GM23248 (cell line): ENCODE measurements around the gene KRTAP12-2. TPM values are rescaled to one million over a fixed set of nuclear protein-coding genes. Genes with fewer than 3 reads are reported as not detected.

Experiments
- DNase-seq: peaks from one replicate; pipeline ENCODE4 v3.0.0-alpha.2; 2015
- H2AFZ ChIP-seq: fragments of 200-600 bp; sonication (generic); 2 replicates; pipeline ENCODE4 v1.6.1; 2016; ENCODE audit warnings: antibody characterized with exemption
- H3F3A ChIP-seq: fragments of 200-600 bp; sonication (generic); 2 replicates; pipeline ENCODE4 v1.6.1; 2016; ENCODE audit warnings: mild to moderate bottlenecking, antibody characterized with exemption, mixed run types; ENCODE audit not compliant: insufficient read depth
- H3K27ac ChIP-seq: fragments of 200-600 bp; sonication (generic); 2 replicates; pipeline ENCODE4 v1.5.1; 2016; ENCODE audit warnings: mild to moderate bottlenecking
- H3K27me3 ChIP-seq: fragments of 200-600 bp; sonication (generic); replicated peaks from 2 replicates; pipeline ENCODE4 v1.6.1; 2016; ENCODE audit warnings: mild to moderate bottlenecking; ENCODE audit not compliant: insufficient read depth
- H3K36me3 ChIP-seq: fragments of 200-600 bp; sonication (generic); 2 replicates; pipeline ENCODE4 v1.6.1; 2016; ENCODE audit warnings: low read depth, mild to moderate bottlenecking
- H3K4me1 ChIP-seq: fragments of 200-600 bp; sonication (generic); 2 replicates; pipeline ENCODE4 v1.6.1; 2016; ENCODE audit warnings: mild to moderate bottlenecking; ENCODE audit not compliant: insufficient read depth
- H3K4me2 ChIP-seq: fragments of 200-600 bp; sonication (generic); one replicate; pipeline ENCODE4 v1.6.1; 2016; ENCODE audit warnings: mild to moderate bottlenecking; ENCODE audit not compliant: unreplicated experiment
- H3K4me3 ChIP-seq: fragments of 200-600 bp; sonication (generic); 2 replicates; pipeline ENCODE4 v1.5.1; 2016; ENCODE audit warnings: mild to moderate bottlenecking
- H3K79me2 ChIP-seq: fragments of 200-600 bp; sonication (generic); 2 replicates; pipeline ENCODE4 v1.6.1; 2016; ENCODE audit warnings: mild to moderate bottlenecking; ENCODE audit not compliant: insufficient read depth
- H3K9ac ChIP-seq: fragments of 200-600 bp; sonication (generic); 2 replicates; pipeline ENCODE4 v1.6.1; 2016; ENCODE audit warnings: mild to moderate bottlenecking
- H3K9me2 ChIP-seq: fragments of 200-600 bp; sonication (generic); 2 replicates; pipeline ENCODE4 v1.6.1; 2016; ENCODE audit warnings: mixed run types, mild to moderate bottlenecking, moderate library complexity; ENCODE audit not compliant: insufficient read depth
- H3K9me3 ChIP-seq: fragments of 200-600 bp; sonication (generic); one replicate; pipeline ENCODE4 v1.6.1; 2017; ENCODE audit warnings: low read depth
- H4K20me1 ChIP-seq: fragments of 200-600 bp; sonication (generic); 2 replicates; pipeline ENCODE4 v1.6.0; 2016; ENCODE audit not compliant: insufficient read depth
- EZH2 ChIP-seq: fragments of 200-600 bp; sonication (generic); IDR thresholded peaks from 2 replicates; pipeline ENCODE4 v1.6.1; 2018; ENCODE audit warnings: antibody characterized with exemption, mild to moderate bottlenecking; ENCODE audit not compliant: insufficient read depth, poor library complexity, severe bottlenecking
- EZH2phosphoT487 ChIP-seq: fragments of 200-600 bp; sonication (generic); IDR thresholded peaks from 2 replicates; pipeline ENCODE4 v1.6.1; 2018; ENCODE audit warnings: antibody characterized with exemption, moderate library complexity, mild to moderate bottlenecking, low read depth; ENCODE audit not compliant: insufficient read depth
- WGBS, 2 experiments: methylation state at CpG; one replicate each; pipeline ENCODE4 v1.1.6; 2015 to 2017; ENCODE audit warnings: low lambda C conversion rate in 2 of 2, low coverage in 1 of 2; ENCODE audit errors: missing lambda C conversion rate in 2 of 2; 5-methylcytosine and 5-hydroxymethylcytosine counted together
- in situ Hi-C: fragments of 300-500 bp; cut with MboI; formaldehyde crosslinking; loops from 2 replicates; pipeline ENCODE4 v1.15.0; 2020
- polyA plus RNA-seq: library from polyadenylated mRNA; unstranded; fragments of >200 nt; fragmentation: Nextera tagmentation; extraction: Ambion mirVana; gene quantifications from 2 replicates; pipeline ENCODE4 v1.2.1, GENCODE V29; 2016
- total RNA-seq: library from RNA; depleted of rRNA; stranded (reverse); fragments of >200 nt; shearing (Covaris generic); gene quantifications from 2 replicates; pipeline ENCODE4 v1.2.3, GENCODE V29; 2014; rRNA removed

KRTAP12-2 gene
- total RNA-seq (not detected in 2 replicates), polyA plus RNA-seq (not detected in 2 replicates)

DNA sequence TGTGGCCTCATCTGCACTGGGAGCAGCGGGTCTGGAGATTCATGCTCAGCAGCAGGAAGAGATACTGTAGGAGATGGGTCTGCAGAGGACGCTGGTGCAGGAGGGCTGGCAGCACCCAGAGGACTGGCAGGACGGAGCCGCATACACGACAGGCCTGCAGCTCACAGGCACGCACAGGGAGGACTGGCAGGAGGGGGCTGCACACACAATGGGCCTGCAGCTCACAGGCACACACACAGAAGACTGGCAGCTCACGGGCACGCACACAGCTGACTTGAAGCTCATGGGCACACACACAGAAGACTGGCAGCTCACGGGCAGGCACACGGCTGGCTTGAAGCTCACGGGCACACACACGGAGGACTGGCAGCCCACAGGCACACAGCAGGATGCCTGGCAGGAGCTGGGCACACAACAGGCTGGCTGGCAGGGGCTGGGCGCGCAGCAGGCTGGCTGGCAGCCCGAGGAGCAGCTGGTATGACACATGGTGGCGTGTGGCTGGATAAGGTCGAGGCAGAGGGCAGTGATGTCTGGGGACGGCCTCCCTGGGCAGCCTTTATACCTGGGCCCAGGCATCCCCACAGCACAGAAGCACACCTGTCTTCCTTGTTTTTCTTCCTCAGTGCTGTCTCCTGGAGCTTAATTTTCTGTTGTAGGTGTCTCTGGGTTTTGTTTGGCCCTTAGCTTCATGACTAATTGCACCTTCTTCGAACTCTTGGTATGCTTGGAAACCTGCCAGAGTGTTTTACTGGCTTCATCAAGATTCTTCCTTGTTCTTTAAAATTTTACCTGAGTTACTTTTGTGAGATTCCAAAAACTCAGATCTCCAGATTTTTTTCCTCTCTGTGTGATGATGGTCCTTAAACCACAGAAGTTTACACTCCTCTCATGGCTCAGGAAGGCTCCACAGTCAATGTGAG, at the start of gene KRTAP12-2:
KRTAP12-2 (minus strand) TSS at position 527 of the 920 bp plus-strand sequence; CDS start at position 486, 41 bp downstream.
- H3K4me3 ChIP-seq, result no peak within 1 kb of the TSS
- WGBS, 2 experiments, result 34 to 38% methylated on average over 19 of the region's 19 CpGs
- no peaks in the 10 kb centered on the region for H3K79me2 ChIP-seq
- TF ChIP-seq EZH2, result no peak
- no peak for TF ChIP-seq EZH2phosphoT487
- no peaks in the 10 kb centered on the region for H3K36me3 ChIP-seq
- DNase-seq, result no peak
- no peak within 1 kb of the TSS for H3K27ac ChIP-seq
- 0 out of 2 replicates have a peak, but pooled peaks cover 9% of the 10 kb centered on the region for H3K27me3 ChIP-seq
- no peak within 1 kb of the TSS for H3K4me2 ChIP-seq
- in situ Hi-C loops, result no loop called here
- no peaks in the 10 kb centered on the region for H3K4me1 ChIP-seq
- no peaks in the 10 kb centered on the region for H3F3A ChIP-seq
- H3K9me3 ChIP-seq, result no peaks in the 10 kb centered on the region
- H4K20me1 ChIP-seq, result no peaks in the 10 kb centered on the region
- H2AFZ ChIP-seq, result no peak within 1 kb of the TSS
- no peak within 1 kb of the TSS for H3K9ac ChIP-seq
- H3K9me2 ChIP-seq, result no peaks in the 10 kb centered on the region

DNA sequence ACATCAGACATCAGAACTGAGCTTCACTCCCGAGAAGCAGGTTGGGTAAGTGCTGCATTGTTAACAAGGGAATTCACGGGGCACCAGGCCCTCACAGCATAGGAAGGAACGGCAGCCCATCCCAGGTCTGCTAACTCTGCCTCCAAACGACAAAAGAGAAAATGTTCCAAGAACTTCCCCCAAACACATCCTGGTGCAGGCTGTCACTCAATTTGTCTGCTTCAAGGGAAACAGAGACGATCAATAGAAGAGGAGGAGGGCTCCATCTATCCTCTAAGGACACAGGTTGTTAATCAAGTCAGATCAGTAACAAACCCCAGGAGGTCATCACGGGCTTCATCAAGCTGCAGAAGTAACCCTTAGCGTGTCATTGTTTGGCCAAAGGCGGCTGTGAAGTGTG, 48.2 kb upstream of the KRTAP12-2 start:
- no peaks in the 10 kb centered on the region for H3K9me2 ChIP-seq
- H3K9ac ChIP-seq, result no peak overlapping the region
- peaks cover 80% of the 10 kb centered on the region for H3K27me3 ChIP-seq
- no peaks in the 10 kb centered on the region for H3F3A ChIP-seq
- TF ChIP-seq EZH2phosphoT487, result no peak
- TF ChIP-seq EZH2, result no peak
- H3K36me3 ChIP-seq, result no peaks in the 10 kb centered on the region
- no peak overlapping the region for H2AFZ ChIP-seq
- H3K4me1 ChIP-seq, result no peaks in the 10 kb centered on the region
- no peaks in the 10 kb centered on the region for H3K79me2 ChIP-seq
- no peak overlapping the region for H3K4me3 ChIP-seq
- in situ Hi-C loops, result no loop called here
- H3K9me3 ChIP-seq, result no peaks in the 10 kb centered on the region
- H3K27ac ChIP-seq, result no peak overlapping the region
- DNase-seq, result no peak
- WGBS, 2 experiments, result 6 to 7% methylated on average over 8 of the region's 8 CpGs
- no peak overlapping the region for H3K4me2 ChIP-seq
- H4K20me1 ChIP-seq, result no peaks in the 10 kb centered on the region

DNA sequence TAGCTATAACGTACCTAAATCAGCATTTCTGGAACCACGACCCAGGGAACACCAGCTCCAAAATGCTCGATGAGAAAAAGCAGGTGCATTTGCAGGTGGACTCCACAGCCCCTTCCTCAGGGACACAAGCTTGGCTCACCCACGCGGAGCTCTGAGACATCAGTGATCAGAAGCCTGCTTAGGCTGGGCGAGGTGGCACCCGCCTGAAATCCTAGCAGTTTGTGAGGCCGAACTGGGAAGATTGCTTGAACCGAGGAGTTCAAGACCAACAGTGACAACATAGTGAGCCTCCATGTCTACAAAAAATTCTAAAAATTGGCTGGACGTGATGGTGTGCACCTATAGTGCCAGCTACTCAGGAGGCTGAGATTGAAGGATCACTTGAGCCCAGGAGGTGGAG, 47.1 kb upstream of the KRTAP12-2 start:
- 51 to 52% methylated on average over 10 of the region's 10 CpGs for WGBS, 2 experiments
- Histone ChIP-seq H3K9me3 (no peaks in the 10 kb centered on the region), H3K4me1 (no peaks in the 10 kb centered on the region), H3K9ac (no peak overlapping the region), H3F3A (no peaks in the 10 kb centered on the region), H3K4me2 (no peak overlapping the region), H3K9me2 (no peaks in the 10 kb centered on the region), H4K20me1 (no peaks in the 10 kb centered on the region), H3K27ac (no peak overlapping the region), H3K27me3 (peaks cover 80% of the 10 kb centered on the region), H3K36me3 (no peaks in the 10 kb centered on the region), H3K4me3 (no peak overlapping the region), H3K79me2 (no peaks in the 10 kb centered on the region), H2AFZ (no peak overlapping the region)
- in situ Hi-C loops, result no loop called here
- TF ChIP-seq EZH2 (no peak), EZH2phosphoT487 (no peak)
- no peak for DNase-seq

GRCh38 chr21:44713130-44713529, 46.4 kb upstream of the KRTAP12-2 start:
- no peak for DNase-seq
- H3K79me2 ChIP-seq, result no peaks in the 10 kb centered on the region
- H4K20me1 ChIP-seq, result no peaks in the 10 kb centered on the region
- H3K4me3 ChIP-seq, result no peak overlapping the region
- H3K27me3 ChIP-seq, result peaks cover 83% of the 10 kb centered on the region
- H3K27ac ChIP-seq, result no peak overlapping the region
- 25 to 35% methylated on average over 8 to 9 of the region's 9 CpGs for WGBS, 2 experiments
- H3K9me3 ChIP-seq, result no peaks in the 10 kb centered on the region
- in situ Hi-C loops, result no loop called here
- no peaks in the 10 kb centered on the region for H3K36me3 ChIP-seq
- H3K9me2 ChIP-seq, result no peaks in the 10 kb centered on the region
- no peaks in the 10 kb centered on the region for H3K4me1 ChIP-seq
- no peak overlapping the region for H3K9ac ChIP-seq
- no peaks in the 10 kb centered on the region for H3F3A ChIP-seq
- TF ChIP-seq EZH2 (no peak), EZH2phosphoT487 (no peak)
- H3K4me2 ChIP-seq, result no peak overlapping the region
- no peak overlapping the region for H2AFZ ChIP-seq
